Daoy (cell line): ENCODE measurements around the gene ARID4B. TPM values are rescaled to one million over a fixed set of nuclear protein-coding genes. Genes with fewer than 3 reads are reported as not detected.
A peak's percentile ranks its signal among the peaks of the same experiment; 100 is the strongest.
"Not testable (repeated sequence)": the region's sequence is repeated elsewhere in the genome, so short reads cannot be mapped to it uniquely, and the experiment has no call there.

Experiments used
- DNase-seq: peaks from one replicate; pipeline ENCODE4 v3.0.0-alpha.2; 2015; ENCODE audit warnings: low read depth
- total RNA-seq: library from RNA; depleted of rRNA; stranded (reverse); fragments of >200 nt; shearing (Covaris generic); gene quantifications from 2 replicates; pipeline ENCODE4 v1.2.3, GENCODE V29; 2014

The ARID4B gene
- total RNA-seq, 1 experiment from 2014 or later = 18.7 TPM

DNA sequence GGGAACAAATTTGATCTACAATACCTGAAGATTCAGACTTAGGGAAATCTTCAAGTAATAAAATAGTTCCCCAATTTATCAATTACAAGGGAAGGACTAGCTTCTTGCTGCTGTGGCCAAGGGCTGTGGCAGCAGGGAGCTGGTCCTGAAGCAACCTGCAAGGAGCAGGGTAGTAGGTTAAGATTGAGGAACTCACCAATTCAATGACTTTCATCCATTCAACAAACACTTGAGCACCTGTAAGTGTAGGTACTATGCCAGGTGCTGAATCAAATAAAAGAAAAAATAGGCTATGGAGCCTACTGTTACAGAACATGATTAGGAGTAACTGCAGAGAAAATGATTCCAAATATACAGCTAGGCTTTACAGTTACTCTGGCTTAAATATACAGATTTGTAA, 102.7 kb downstream of the ARID4B start:
- DNase-seq = no peak

DNA sequence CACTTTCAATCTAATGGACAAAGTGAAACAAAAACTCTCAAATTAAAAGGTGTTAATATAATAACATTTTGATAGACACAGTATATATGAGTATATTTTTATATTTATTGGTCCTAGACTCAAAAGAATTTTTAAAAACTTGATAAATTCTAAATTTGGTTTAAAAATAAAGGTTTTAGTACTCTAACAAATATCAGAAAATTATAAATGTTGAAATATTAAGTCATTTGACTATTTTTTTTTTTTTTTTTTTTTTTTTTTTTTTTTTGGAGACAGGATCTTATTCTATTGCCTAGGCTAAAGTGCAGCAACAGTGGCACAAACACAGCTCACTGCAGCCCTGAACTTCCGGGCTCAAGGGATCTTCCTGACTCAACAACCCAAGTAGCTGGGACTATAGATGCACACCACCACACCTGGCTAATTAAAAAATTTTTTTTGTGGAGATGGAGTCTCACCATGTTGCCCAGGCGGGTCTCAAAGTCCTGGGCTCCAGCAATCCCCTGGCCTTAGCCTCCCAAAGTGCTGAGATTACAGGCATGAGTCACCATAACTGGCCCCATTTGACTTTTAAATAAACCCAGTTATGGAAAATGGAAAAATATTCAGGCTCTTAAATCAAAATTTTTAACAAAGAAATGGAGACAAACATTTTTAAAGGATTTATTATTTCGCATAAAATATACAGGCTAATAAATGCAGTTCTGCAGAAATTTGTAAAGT, 106.2 kb downstream of the ARID4B start:
- DNase-seq = no peak

DNA sequence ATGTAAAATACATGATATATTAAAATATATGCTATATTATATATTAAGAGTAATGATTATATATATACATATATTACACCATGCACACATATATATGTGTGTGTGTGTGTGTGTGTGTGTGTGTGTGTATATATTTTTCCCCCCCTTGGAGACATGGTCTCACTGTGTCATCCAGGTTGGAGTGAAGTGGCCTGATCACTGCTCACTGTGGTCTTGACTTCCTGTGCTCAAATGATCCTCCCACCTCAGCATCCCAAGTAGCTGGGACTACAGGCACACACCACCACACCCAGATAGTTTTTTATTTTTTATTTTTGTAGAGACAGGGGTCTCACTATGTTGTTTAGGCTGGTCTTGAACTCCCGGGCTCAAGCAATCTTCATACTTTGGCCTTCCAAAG, 112.5 kb downstream of the ARID4B start:
- no peak for DNase-seq

DNA sequence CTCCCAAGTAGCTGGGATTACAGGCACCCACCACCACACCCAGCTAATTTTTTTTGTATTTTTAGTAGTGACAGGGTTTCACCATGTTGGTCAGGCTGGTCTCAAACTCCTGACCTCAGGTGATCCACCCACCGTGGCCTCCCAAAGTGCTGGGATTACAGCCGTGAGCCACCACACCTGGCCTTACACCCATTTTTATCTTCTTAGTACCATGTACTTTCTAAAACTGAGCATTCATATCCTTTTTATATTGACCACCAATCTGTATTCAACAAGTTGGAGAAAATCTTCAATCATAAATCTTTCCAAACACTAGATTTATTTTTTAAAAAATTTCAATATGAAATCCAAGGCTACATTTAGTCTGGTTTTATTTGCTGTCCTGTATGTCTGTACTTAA, 113.0 kb downstream of the ARID4B start:
- DNase-seq = not testable (repeated sequence)

DNA sequence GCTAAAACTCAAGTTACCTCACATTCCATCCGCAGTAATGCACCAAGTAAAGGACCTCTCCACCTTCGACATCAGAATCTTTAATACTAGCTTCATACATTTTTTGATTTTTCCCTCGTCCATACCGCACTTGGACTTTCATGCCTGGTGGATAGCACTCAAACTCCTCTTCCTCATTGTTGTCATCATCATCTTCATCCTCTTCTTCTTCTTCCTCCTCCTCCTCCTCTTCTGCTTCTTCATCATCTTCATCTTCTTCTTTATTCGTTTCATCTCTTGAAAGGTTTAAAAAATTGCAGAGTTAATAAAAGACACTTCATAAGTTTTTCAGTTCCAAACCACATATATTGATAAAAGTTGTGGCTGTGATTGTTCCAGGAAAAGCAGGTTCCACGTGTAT, 114.2 kb downstream of the ARID4B start:
- no peak for DNase-seq

DNA sequence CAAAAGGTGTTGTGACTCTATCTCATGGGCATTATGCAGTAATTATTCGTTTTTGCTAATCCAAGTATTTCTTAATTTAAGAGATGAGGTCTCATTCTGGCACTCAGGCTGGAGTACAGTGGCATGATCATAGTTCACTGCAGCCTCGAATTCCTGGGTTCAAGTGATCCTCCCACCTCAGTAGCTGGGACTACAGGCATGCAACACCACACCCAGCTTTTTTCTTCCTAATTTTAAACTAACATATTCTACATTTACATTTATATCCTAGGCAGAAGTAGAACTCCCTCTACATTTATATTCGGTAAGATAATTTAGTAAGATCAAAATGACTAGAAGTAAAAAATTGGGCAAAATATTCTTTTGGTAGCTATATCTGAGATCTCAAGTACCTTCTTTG, 116.5 kb downstream of the ARID4B start:
- no peak for DNase-seq

DNA sequence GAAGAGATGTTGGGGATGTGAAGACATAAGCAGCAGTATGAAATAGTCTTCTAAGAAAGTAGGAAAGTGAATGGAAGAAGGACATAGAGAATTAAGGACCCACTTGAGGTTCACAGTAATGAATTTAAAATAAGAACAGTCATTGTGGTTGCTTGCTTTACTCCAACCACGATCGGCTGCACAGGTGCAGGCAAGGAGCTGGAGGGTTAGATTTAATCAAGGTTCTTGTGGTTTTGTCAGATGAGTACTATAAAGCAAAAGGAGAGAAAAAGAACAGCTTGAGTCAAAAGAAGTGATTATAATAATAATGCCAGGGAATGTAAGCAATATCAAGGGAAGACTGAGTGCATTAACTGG, 120.8 kb downstream of the ARID4B start:
- no peak for DNase-seq

DNA sequence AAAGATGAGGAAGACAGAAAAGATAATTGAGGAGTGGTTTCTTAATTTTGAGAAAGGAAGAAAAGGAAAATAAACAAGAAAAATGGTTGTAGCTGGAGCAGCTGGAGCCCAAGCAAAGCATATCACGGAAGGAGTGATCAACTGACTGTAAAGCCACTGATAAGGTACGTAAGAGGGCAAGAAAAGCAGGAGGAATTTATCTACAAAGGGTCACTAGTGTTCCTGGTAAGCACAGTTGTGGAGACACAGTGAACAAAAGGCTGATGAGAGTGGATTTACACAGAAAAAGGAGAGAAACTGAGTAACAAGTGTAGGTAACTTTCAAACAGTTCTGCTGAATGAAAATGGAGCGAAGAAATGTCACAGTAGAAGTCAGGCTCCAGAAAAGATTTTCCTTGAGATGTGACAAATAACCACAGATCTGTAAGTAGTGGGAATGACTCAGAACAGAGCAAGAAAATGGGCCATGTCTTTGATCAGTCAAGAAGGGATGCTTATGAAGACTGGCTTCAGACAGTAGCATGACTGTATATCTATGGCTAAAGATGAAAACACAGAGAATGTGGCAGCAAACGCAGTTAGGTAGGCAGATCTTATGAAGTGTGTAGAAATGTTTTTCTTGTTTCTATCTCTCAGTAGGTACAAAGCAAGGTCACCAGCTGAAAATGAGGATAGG, 121.3 kb downstream of the ARID4B start:
- DNase-seq = no peak

DNA sequence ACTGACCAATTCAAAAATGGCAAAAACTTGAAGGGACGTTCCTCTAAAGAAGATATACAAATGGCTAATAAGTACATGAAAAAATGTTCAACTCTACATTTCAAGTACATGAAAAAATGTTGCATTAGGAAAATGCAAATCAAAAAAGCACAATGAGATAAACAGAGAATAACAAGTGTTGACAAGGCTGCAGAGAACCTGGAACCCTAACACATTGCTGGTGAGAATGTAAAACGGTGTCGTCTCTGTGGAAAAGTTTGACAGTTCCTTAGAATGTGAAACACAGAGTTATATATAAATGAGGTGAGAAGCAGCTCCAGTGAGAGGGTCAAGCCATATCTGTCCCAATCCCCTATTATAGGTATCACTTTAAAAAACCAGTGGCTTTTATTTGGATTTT, 122.3 kb downstream of the ARID4B start:
- no peak for DNase-seq

DNA sequence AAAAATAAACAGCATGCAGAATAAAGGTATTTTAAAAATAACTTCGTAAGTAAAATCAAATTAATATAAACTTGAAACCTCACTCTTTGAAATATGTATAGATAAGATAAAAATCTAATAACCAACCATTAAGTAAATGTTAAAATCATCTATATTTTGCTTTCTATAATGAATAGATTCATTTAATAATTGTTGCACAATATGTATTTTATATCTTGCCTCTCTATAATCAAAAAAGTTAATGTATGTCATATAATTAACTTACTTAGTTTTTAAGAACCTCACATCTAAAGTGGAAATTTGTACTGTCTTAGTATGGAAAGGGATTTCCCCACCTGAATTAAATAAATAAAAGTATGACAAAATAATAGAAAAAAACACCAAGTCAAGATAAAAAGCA, 124.6 kb downstream of the ARID4B start:
- no peak for DNase-seq

DNA sequence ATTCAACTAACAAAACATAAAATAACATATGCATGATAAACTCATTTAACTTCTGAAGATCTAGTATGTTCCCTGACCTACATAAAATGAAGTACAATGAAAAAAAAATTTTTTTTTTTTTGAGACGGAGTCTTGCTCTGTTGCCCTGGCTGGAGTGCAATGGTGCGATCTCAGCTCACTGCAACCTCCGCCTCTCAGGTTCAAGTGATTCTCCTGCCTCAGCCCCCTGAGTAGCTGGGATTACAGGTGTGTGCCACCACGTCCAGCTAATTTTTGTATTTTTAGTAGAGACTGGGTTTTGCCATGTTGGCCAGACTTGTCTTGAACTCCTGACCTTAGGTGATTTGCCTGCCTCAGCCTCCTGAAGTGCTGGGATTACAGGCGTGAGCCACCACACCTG, 125.5 kb downstream of the ARID4B start:
- not testable (repeated sequence) for DNase-seq

DNA sequence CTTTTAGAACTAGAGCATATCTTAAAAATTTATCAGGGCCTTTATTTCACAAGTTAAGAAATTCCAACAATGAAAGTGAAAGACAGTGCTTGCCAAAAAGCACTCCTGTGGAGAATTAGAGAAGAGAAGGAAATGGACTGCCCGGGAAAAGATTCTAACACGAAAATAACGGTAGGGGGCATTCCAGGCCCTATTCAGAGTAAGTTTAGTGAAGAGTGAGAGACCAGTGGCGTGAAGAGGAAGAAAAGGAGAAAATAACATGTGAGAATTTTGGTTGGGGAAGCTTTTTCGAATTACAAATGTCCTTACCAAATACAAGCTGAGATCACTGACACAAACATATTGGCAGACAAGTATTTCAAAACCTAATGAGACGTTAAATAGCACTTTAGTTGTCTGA, 128.5 kb downstream of the ARID4B start:
- DNase-seq = no peak

DNA sequence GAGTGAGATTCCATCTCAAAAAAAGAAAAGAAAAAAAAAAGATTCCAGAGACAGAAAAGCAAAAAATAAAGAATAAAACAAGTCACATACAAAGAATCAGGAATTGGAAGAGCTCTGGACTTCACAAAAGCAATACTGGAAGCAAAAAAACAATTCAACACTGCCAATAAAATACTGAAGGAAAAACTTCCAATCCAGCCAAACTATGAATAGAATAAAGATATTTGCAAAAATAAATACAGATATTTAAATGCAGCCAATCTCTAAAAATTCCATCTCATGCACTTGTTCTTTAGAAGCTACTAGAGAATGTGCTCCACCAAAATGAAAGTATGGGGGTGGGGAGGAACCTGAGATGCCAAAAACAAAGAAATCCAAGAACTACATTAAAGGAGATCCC, 137.5 kb downstream of the ARID4B start:
- DNase-seq = no peak

DNA sequence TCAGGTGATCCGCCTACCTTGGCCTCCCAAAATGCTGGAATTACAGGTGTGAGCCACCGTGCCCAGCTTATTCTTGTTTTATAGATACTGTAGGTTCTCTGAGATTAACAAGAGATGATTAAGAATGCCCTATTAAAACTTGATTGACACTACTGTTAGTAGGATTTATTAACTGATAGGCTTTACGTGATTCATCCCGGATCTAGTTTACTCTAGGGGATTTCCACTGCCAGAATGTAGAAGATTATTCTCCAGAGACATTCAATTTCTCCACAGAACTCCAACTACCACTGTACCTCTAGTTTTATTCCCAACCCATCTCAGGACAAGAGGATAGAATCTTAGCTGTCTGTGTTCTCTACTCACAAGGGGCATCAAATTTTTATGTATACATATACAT, 140.7 kb downstream of the ARID4B start:
- no peak for DNase-seq

DNA sequence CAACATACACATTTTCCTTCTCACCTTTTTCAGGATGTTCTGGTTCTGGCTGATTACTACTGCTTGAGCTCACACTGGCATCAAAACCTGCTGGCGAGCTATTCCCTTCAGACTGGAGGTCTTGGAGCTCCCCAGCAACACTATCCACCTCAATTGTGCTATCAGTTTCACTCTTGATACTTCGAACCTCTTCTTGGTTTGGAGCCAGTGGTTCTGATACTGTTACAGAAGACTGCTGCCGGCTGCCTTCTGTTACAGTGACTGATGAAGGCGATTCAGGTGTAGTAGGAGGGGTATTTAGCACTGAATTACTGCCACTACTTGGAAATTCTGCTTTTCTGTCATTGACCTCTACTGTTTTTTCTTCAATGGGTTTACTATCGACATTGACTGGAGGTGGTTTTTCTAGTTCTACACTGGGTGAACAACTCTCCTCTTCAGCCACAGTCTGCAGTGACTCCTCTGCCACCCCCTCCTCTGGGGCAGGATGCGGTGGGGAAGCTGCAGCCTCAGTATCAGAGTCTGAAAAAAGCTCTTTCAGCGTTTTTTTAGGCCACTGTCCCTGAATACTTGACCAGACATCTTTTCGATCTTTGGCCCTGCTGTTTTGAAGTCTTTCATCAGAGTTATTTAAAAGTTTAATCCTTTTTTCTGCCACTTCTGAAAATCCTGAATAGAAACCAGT, 146.3 kb downstream of the ARID4B start:
- no peak for DNase-seq

DNA sequence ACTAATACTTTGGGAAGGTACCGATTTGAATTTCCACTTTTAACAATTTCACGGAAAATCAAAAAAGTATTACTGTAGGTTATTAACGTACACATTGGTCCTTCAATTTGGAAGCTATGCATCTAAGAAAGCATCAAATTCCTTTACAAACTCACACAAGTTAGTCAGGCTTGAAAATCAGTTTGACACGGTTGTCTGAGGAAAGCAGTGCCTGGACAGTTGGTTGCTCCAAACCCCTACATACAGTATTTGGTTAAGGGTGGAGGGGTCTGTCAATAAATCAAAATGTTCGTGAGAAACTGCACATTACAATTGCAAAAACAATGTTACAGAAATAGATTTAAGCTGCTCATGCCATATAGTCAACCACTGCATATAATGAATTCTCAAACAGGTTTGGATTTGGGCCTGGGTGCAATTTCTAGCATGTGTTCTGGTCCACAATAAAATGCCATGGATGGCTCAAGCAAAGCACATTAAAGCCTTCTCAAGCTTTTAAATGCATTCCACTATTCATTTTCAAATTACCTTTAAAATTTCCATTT, 147.0 kb downstream of the ARID4B start:
- no peak for DNase-seq

DNA sequence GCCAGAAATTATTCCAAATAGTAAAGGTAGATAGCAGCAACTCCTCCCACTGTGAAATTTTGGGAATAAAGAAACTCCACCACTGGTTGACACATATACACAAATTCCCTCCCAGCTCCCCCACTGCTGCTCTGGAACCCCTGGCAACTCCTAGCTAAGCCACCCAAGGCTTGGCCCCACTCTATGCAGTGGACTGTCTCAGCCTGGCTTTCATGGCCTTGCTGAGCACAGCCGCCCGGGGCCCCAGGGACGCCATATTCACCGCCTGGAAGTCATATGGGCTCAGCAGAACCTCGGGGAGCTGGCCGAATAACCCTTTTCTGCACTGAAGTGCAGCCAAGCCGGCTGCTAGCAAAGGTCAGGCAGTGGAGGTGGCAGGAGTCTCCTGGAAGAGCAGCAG, 151.5 kb downstream of the ARID4B start:
- DNase-seq = no peak

DNA sequence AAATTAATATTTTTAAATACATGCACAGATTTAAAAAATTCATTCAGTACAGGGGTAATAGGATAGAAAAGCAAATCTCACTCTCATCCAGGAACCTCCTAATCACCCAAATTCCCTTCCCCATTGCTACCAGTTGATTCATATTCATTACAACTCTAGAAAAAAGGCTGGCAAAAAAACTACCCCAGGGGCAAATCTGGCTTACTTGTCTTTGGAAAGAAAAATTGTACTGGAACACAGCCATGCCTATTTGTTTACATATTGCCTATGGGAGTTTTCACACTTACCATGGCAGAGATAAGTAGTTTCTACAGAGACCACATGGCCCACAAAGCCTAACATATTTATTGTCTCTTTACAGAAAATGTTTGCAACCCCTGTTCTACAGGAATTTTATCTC, 158.0 kb downstream of the ARID4B start:
- no peak for DNase-seq

DNA sequence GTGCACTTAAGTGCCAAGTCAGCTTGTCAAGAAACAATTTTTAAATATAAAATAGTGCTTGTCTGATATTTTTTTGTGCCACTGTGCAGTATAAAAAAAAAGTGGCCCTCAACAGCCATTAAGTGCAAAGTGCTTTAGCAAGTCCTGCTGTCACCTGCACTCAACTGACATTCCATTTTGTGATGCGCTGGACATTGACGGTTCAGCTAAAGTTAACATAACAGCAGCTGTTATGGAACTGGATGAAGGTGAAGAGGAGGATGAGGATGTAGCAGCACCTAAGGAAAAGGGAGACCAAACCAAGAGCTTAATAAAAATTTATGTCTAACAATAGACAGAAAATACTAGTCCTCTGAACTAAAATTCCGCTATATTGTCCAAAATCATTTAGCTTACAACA, 159.6 kb downstream of the ARID4B start:
- no peak for DNase-seq

DNA sequence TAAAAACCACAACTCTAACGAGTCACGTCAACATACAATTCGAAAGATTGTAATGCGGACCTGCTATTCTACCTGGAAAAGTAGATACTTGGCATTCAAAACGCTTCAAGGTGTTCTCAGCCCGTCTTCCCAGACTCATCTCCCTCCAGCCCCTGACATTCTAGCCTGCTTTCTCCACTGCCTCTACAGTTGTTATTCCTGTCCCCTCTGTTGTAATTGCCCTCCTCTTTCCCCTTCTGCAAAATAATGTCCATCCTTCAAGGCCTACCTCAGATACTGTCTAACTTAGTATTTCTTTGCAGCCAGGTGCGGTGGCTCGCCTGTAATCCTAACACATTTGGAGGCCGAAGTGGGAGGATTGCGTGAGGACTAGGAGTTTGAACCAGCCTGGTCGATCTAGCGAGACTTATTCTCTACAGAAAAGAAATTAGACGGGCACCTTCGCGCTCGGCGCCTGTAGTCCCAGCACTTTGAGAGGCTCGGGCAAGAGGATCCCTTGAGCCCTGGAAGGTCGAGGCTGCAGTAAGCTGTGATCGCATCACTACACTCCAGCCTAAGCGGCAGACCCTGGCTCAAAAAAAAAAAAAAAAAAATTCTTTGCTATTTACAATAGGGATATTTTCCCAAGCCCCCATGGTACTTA, 166.2 kb downstream of the ARID4B start:
- DNase-seq = no peak

DNA sequence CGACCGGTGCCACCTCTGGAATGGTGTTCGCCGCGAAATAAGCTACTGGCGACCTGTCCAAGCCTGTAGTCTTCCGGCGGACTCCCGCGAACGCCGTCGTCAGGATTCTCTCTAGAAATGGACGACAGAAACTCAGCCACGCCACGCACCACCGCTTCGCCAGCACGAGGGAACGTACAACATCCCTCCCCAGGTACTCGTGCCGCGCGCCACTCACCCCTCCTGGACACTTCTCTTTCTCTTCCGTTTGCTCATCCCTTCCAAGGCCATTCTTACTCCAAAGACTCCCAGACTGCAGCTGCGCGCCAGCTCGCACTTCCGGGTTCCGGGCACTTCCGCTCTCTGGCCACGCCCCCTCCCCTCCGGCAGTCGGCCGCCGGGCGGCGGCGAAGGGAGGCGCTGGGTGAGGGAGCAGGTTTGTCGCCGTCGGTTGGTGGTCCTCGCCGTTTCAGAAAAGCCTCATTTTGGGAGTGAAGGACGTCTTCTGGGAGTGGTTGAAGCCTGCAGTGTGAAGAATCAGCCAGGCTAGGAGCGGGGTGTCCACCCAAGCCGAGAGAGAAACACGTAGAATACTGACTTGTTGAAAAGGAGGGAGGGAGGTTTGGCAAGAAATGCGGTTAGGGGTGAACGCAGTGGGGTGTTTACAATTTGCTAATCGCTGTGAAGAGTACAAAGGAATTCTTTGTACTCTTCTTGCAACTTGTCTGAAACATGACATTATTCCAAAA, 166.9 kb downstream of the ARID4B start, which contains the start of gene RBM34:
Gene RBM34 (minus strand): TSS at position 294 of the 728 bp plus-strand sequence. CDS start 24 bp downstream, at position 270.
- DNase-seq = peak; percentile 95
